RPMI8226 (cell line): ENCODE results near the gene NECTIN2.
"Not testable (repeated sequence)": the region's sequence is repeated elsewhere in the genome, so short reads cannot be mapped to it uniquely, and the experiment has no call there.

Source experiments
- DNase-seq: peaks from one replicate; pipeline ENCODE4 v3.0.0-alpha.2; 2015

NECTIN2 gene

GRCh38 chr19:44911896-44912295 lies 65.8 kb downstream of the NECTIN2 start:
- not testable (repeated sequence) for DNase-seq

- DNase-seq = no peak
These were observed 66.8 kb downstream of the NECTIN2 start for GRCh38 chr19:44912854-44913253.

- DNase-seq = not testable (repeated sequence)
These were observed 67.7 kb downstream of the NECTIN2 start for GRCh38 chr19:44913512-44914432.

- DNase-seq = peak; percentile 77
These were observed 68.5 kb downstream of the NECTIN2 start, which contains the start of gene APOC1 for GRCh38 chr19:44914433-44915206. APOC1 (plus strand) TSS chr19:44914608; CDS start chr19:44914892, 284 bp downstream.

GRCh38 chr19:44924243-44924725 lies 78.2 kb downstream of the NECTIN2 start:
- no peak for DNase-seq

- DNase-seq = no peak
These were observed 79.2 kb downstream of the NECTIN2 start for GRCh38 chr19:44925114-44925891.

- not testable (repeated sequence) for DNase-seq
These were observed 80.4 kb downstream of the NECTIN2 start for GRCh38 chr19:44926245-44927077.

GRCh38 chr19:44927746-44928145 lies 81.6 kb downstream of the NECTIN2 start:
- DNase-seq = no peak

GRCh38 chr19:44930088-44930487 lies 84.0 kb downstream of the NECTIN2 start:
- DNase-seq = no peak

GRCh38 chr19:44931541-44931940 lies 85.4 kb downstream of the NECTIN2 start:
- no peak for DNase-seq
